CD4-positive, alpha-beta T cell (primary cell): ENCODE measurements around the gene ELP4. TPM values are rescaled to one million over a fixed set of nuclear protein-coding genes. Genes with fewer than 3 reads are reported as not detected.

Experiments
- ATAC-seq: fragments of 200-7000 bp; cut with Tn5 transposase; one replicate; pipeline ENCODE4 v1.10.0; 2022; ENCODE audit warnings: mild to moderate bottlenecking; ENCODE audit not compliant: poor library complexity
- CTCF ChIA-PET: fragments of 350-600 bp; sonication (Branson Sonifier 250); formaldehyde crosslinking; loops from one replicate; lab custom pipeline; 2021; ENCODE audit warnings: antibody characterized with exemption, inconsistent platforms; lab: Charles Lee
- POLR2A ChIA-PET: fragments of 350-600 bp; sonication (Branson Sonifier 250); formaldehyde crosslinking; loops from one replicate; lab custom pipeline; 2021; ENCODE audit warnings: antibody characterized with exemption, inconsistent platforms; lab: Charles Lee
- DNase-seq, 14 experiments: peaks; one replicate each; pipeline ENCODE4 v3.0.0-alpha.2; 2013 to 2020; ENCODE audit warnings: mixed read lengths in 2 of 14
- H3K27ac ChIP-seq, 2 donors: one replicate each; pipeline versions ENCODE4 v1.5.1 to v1.7.0; 2013; ENCODE audit warnings: low read length in 2 of 2, low read depth in 1 of 2, mild to moderate bottlenecking in 1 of 2
- H3K27me3 ChIP-seq, 2 experiments: 1 replicate in 1 of 2; 2 replicates in 1 of 2; pipeline versions ENCODE4 v1.6.1 to v1.7.0; 2013; ENCODE audit warnings: low read length in 2 of 2, control low read depth in 1 of 2, mild to moderate bottlenecking in 1 of 2, moderate library complexity in 1 of 2; ENCODE audit not compliant: insufficient read depth in 2 of 2, control insufficient read depth in 1 of 2
- H3K36me3 ChIP-seq: one replicate; pipeline ENCODE4 v1.6.1; 2013; ENCODE audit warnings: low read length, control low read depth; ENCODE audit not compliant: insufficient read depth
- H3K4me1 ChIP-seq: one replicate; pipeline ENCODE4 v1.6.1; 2013; ENCODE audit warnings: low read length, control low read depth; ENCODE audit not compliant: insufficient read depth
- H3K4me3 ChIP-seq: one replicate; pipeline ENCODE4 v1.5.1; 2013; ENCODE audit warnings: mild to moderate bottlenecking, low read length, moderate library complexity
- H3K9me3 ChIP-seq, 2 experiments: 1 replicate in 1 of 2; 2 replicates in 1 of 2; pipeline versions ENCODE4 v1.6.1 to v1.7.0; 2013; ENCODE audit warnings: low read length in 2 of 2, mild to moderate bottlenecking in 2 of 2, control low read depth in 1 of 2, moderate library complexity in 1 of 2; ENCODE audit not compliant: control insufficient read depth in 1 of 2, insufficient read depth in 1 of 2
- H3K27ac Mint-ChIP-seq: one replicate; pipeline ENCODE4 v1.8.0; 2020; ENCODE audit warnings: mixed read lengths
- H3K27me3 Mint-ChIP-seq: one replicate; pipeline ENCODE4 v1.8.0; 2021; ENCODE audit warnings: mixed read lengths
- H3K36me3 Mint-ChIP-seq: one replicate; pipeline ENCODE4 v1.8.0; 2021; ENCODE audit warnings: low read depth, mixed read lengths
- H3K4me1 Mint-ChIP-seq: one replicate; pipeline ENCODE4 v1.8.0; 2021; ENCODE audit warnings: low read depth, mixed read lengths
- H3K4me3 Mint-ChIP-seq: one replicate; pipeline ENCODE4 v1.8.0; 2020; ENCODE audit warnings: mild to moderate bottlenecking, mixed read lengths
- H3K9me3 Mint-ChIP-seq: one replicate; pipeline ENCODE4 v1.8.0; 2020; ENCODE audit warnings: mixed read lengths
- CTCF ChIP-seq: fragments of 200-600 bp; IDR thresholded peaks from one replicate; pipeline ENCODE4 v1.8.0; 2022; ENCODE audit warnings: antibody characterized with exemption, mild to moderate bottlenecking
- intact Hi-C, 2 experiments: fragments of 100-400 bp; cut with DNase I in 1 of 2; cut with micrococcal nuclease in 1 of 2; formaldehyde crosslinking; loops; one replicate each; pipeline versions ENCODE4 v1.15.1 to v1.9.0; 2023 to 2025; cut with DNase I, micrococcal nuclease
- total RNA-seq, 174 experiments: library from RNA in 2 of 174; stranded (reverse) in 2 of 174; gene quantifications; one replicate each; pipeline ENCODE4 v1.2.3 and lab custom pipeline; 2021 to 2026

Gene ELP4
- total RNA-seq, 2 experiments from 2014 or later: 9.5 to 10.3 TPM

- ATAC-seq: no peak
- TF ChIP-seq CTCF: no peak
- no peak overlapping the region for H3K4me3 Mint-ChIP-seq
- DNase-seq: no peak
- H3K9me3 ChIP-seq: no peaks in the 10 kb centered on the region
- no peak overlapping the region for H3K27ac Mint-ChIP-seq
- no peak overlapping the region for H3K4me3 ChIP-seq
- POLR2A ChIA-PET: no interaction called here
- CTCF ChIA-PET: no interaction called here
- H3K27ac ChIP-seq: no peak overlapping the region
- intact Hi-C loops: no loop called here
- peaks cover 0 to under 1% of the 10 kb centered on the region in 2 experiments for H3K27me3 ChIP-seq
- no peaks in the 10 kb centered on the region for H3K36me3 ChIP-seq
- H3K9me3 Mint-ChIP-seq: no peaks in the 10 kb centered on the region
- H3K4me1 ChIP-seq: no peaks in the 10 kb centered on the region
- H3K36me3 Mint-ChIP-seq: peaks cover 4% of the 10 kb centered on the region
- H3K27me3 Mint-ChIP-seq: peaks cover 27% of the 10 kb centered on the region
- H3K4me1 Mint-ChIP-seq: no peaks in the 10 kb centered on the region
Measured at GRCh38 chr11:31788085-31788484, 278.5 kb downstream of the ELP4 start.

- H3K27me3 Mint-ChIP-seq: peaks cover 51% of the 10 kb centered on the region
- intact Hi-C loops: no loop called here
- H3K27ac Mint-ChIP-seq: no peak overlapping the region
Measured at GRCh38 chr11:31790649-31791048, 281.1 kb downstream of the ELP4 start.

GRCh38 chr11:31792036-31792435, 282.5 kb downstream of the ELP4 start:
- CTCF ChIA-PET: no interaction called here

More at GRCh38 chr11:31790649-31791048, 281.1 kb downstream of the ELP4 start:
- H3K4me1 ChIP-seq: no peaks in the 10 kb centered on the region
- Mint-ChIP-seq H3K4me3 (no peak overlapping the region), H3K4me1 (no peaks in the 10 kb centered on the region), H3K36me3 (no peaks in the 10 kb centered on the region), H3K9me3 (no peaks in the 10 kb centered on the region)
- no peak overlapping the region for H3K4me3 ChIP-seq
- POLR2A ChIA-PET: no interaction called here
- H3K9me3 ChIP-seq: peaks cover 0 to 2% of the 10 kb centered on the region in 2 experiments
- CTCF ChIA-PET: no interaction called here
- H3K27ac ChIP-seq: no peak overlapping the region
- peaks cover 5 to 15% of the 10 kb centered on the region in 2 experiments for H3K27me3 ChIP-seq
- ATAC-seq: no peak
- no peaks in the 10 kb centered on the region for H3K36me3 ChIP-seq
- TF ChIP-seq CTCF: no peak
- DNase-seq: no peak

More at GRCh38 chr11:31792036-31792435, 282.5 kb downstream of the ELP4 start:
- TF ChIP-seq CTCF: no peak
- Histone ChIP-seq H3K9me3 (peaks cover 0 to 13% of the 10 kb centered on the region in 2 experiments), H3K4me1 (no peaks in the 10 kb centered on the region), H3K27ac (no peak overlapping the region), H3K4me3 (no peak overlapping the region), H3K27me3 (peaks cover 18 to 29% of the 10 kb centered on the region in 2 experiments), H3K36me3 (no peaks in the 10 kb centered on the region)
- H3K27ac Mint-ChIP-seq: no peak overlapping the region
- ATAC-seq (no peak), DNase-seq (no peak)
- H3K36me3 Mint-ChIP-seq: no peaks in the 10 kb centered on the region
- POLR2A ChIA-PET: no interaction called here
- peaks cover under 1% of the 10 kb centered on the region for H3K4me1 Mint-ChIP-seq
- peaks cover 64% of the 10 kb centered on the region for H3K27me3 Mint-ChIP-seq
- intact Hi-C loops: no loop called here
- H3K9me3 Mint-ChIP-seq: no peaks in the 10 kb centered on the region
- H3K4me3 Mint-ChIP-seq: no peak overlapping the region
